RPMI7951 (cell line): Measurements from ENCODE around the gene STK38L. TPM values are rescaled to one million over a fixed set of nuclear protein-coding genes. Genes with fewer than 3 reads are reported as not detected.

Experiments
- DNase-seq: peaks from one replicate; pipeline ENCODE4 v3.0.0-alpha.2; 2012; ENCODE audit warnings: low read depth
- total RNA-seq: library from RNA; depleted of rRNA; stranded (reverse); fragments of >200 nt; shearing (Covaris generic); gene quantifications from 2 replicates; pipeline ENCODE4 v1.2.3, GENCODE V29; 2014

The STK38L gene
- total RNA-seq, 1 experiment from 2014 or later, result 14.7 TPM

- DNase-seq, result no peak
These were observed 72.9 kb downstream of the STK38L start for GRCh38 chr12:27316947-27317346.

- DNase-seq, result peak; percentile 51
These were observed 75.3 kb downstream of the STK38L start for GRCh38 chr12:27319409-27319808.

- no peak for DNase-seq
These were observed 75.8 kb downstream of the STK38L start for GRCh38 chr12:27319848-27320247.

GRCh38 chr12:27324530-27324929 lies 80.4 kb downstream of the STK38L start:
- no peak for DNase-seq

- no peak for DNase-seq
These were observed 86.8 kb downstream of the STK38L start for GRCh38 chr12:27330846-27331245.

- DNase-seq, result peak; percentile 85
These were observed 87.3 kb downstream of the STK38L start for GRCh38 chr12:27331291-27331926.

- no peak for DNase-seq
These were observed 87.8 kb downstream of the STK38L start for GRCh38 chr12:27331927-27332324.

- DNase-seq, result no peak
These were observed 88.3 kb downstream of the STK38L start for GRCh38 chr12:27332407-27332713.

- peak; percentile 38 for DNase-seq
These were observed 88.8 kb downstream of the STK38L start, which contains the start of gene BMAL2 for GRCh38 chr12:27332714-27333402. TSS of gene BMAL2 (plus strand) at chr12:27332836. CDS start at chr12:27333073, 237 bp downstream.

- DNase-seq, result no peak
These were observed 89.4 kb downstream of the STK38L start for GRCh38 chr12:27333403-27334009.

GRCh38 chr12:27334042-27334720 lies 90.1 kb downstream of the STK38L start:
- no peak for DNase-seq

GRCh38 chr12:27334721-27335082 lies 90.6 kb downstream of the STK38L start:
- no peak for DNase-seq

GRCh38 chr12:27335364-27336281 lies 91.5 kb downstream of the STK38L start:
- DNase-seq, result no peak

- DNase-seq, result no peak
These were observed 92.2 kb downstream of the STK38L start for GRCh38 chr12:27336282-27336653.

- no peak for DNase-seq
These were observed 93.3 kb downstream of the STK38L start for GRCh38 chr12:27337376-27337775.

- no peak for DNase-seq
These were observed 94.4 kb downstream of the STK38L start for GRCh38 chr12:27338473-27338872.

GRCh38 chr12:27340971-27341370 lies 96.9 kb downstream of the STK38L start:
- DNase-seq, result no peak

GRCh38 chr12:27342536-27342935 lies 98.5 kb downstream of the STK38L start:
- DNase-seq, result no peak

GRCh38 chr12:27343255-27344000 lies 99.3 kb downstream of the STK38L start:
- peak; percentile 81 for DNase-seq

- DNase-seq, result no peak
These were observed 100.2 kb downstream of the STK38L start for GRCh38 chr12:27344246-27344645.

GRCh38 chr12:27344760-27345159 lies 100.7 kb downstream of the STK38L start:
- no peak for DNase-seq
